ENCODE measurements around the gene FABP3. TPM values are rescaled to one million over a fixed set of nuclear protein-coding genes. Genes with fewer than 3 reads are reported as not detected.
"Not testable (repeated sequence)": the region's sequence is repeated elsewhere in the genome, so short reads cannot be mapped to it uniquely, and the experiment has no call there.

Gene FABP3
- total RNA-seq, 1 experiment from 2014 or later: 72.0 TPM

DNA sequence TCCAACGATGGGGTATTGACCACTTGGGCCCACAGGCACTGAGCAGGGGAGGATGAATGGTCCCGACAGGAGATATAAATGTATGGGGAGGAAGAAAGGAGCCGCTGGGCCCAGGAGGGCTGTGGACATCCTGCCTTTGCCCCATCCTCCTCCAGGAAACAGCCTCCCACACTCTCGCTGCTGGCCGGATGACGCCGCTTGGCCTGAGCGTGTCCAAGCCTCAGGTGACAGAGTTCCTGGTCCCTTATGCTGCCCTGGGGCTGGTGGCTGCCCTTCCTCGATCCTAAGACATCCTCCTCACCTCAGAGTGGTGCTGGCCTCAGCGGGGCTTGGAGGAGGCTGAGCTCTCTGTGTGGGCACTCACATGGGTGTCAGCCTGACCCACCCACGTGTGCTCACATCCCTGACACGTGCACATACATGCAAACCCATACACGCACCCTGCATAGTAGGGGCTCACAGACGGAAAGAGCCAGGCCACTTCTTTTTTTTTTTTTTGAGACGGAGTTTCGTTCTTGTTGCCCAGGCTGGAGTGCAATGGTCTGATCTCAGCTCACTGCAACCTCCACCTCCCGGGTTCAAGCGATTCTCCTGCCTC lies 34.3 kb upstream of the FABP3 start:
- H3K4me3 ChIP-seq: no peak overlapping the region
- no peak for DNase-seq
- no peaks in the 10 kb centered on the region for H3K27me3 ChIP-seq
- H3K36me3 ChIP-seq: peaks cover 2% of the 10 kb centered on the region; the same call in 1 of the 2 replicates
- no peaks in the 10 kb centered on the region for H3K9me3 ChIP-seq

DNA sequence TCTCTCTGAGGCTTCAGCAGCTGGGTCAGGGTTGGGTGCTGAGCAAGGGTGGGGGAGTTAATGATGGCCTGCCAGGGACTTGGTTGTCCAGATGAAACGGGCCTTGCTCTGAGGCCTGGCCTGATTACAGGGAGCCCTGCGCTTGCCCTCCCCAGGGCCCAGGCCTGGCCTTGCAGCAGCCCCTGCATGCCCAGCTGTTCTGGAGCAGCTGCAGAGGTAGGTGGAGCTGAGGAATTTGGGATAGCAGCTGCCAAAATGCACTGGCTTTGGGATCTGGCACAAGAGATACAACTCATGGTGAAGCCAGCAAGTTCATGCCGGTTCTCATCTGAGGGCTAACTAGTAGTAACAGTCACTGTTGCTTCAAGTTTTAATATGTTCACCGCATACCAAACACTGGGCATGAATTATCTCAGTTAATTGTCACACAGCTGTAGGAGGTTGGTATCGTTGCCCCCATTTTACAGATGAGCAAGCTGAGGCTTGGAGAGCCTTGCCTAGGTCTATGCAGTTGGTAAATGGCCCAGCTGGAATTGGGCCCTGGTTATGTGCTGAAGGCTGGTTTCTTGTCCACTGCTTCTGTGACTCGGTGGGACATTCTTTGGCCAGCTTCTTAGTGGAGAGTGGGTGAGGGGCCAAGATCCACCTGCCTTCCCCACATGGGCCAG lies 32.8 kb upstream of the FABP3 start:
- peak; percentile 86 for DNase-seq
- Histone ChIP-seq H3K36me3 (no peaks in the 10 kb centered on the region), H3K27me3 (no peaks in the 10 kb centered on the region), H3K9me3 (no peaks in the 10 kb centered on the region), H3K4me3 (no peak overlapping the region)

GRCh38 chr1:31401241-31401640 lies 28.4 kb upstream of the FABP3 start:
- no peak for DNase-seq
- H3K36me3 ChIP-seq: no peaks in the 10 kb centered on the region
- H3K9me3 ChIP-seq: no peaks in the 10 kb centered on the region
- no peak overlapping the region for H3K4me3 ChIP-seq
- H3K27me3 ChIP-seq: no peaks in the 10 kb centered on the region

DNA sequence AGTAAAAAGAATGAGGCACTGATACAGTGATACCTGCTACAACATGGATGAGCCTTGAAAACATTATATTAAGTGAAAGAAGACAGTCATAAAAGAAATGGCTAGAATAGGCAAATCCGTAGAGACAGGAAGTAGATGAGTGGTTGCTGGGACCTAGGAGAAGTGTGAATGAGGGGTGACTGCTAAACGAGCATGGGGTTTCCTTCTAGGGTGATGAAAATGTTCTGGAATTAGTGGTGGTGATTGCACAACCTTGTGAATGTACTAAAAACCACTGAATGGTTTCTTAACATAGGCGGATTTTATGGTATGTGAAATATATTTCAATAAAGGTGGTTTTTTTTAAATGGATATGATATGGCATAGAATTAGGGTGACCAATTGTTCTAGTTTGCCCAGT lies 27.5 kb upstream of the FABP3 start:
- H3K9me3 ChIP-seq: no peaks in the 10 kb centered on the region
- DNase-seq: no peak
- no peaks in the 10 kb centered on the region for H3K27me3 ChIP-seq
- H3K4me3 ChIP-seq: no peak overlapping the region
- H3K36me3 ChIP-seq: no peaks in the 10 kb centered on the region

DNA sequence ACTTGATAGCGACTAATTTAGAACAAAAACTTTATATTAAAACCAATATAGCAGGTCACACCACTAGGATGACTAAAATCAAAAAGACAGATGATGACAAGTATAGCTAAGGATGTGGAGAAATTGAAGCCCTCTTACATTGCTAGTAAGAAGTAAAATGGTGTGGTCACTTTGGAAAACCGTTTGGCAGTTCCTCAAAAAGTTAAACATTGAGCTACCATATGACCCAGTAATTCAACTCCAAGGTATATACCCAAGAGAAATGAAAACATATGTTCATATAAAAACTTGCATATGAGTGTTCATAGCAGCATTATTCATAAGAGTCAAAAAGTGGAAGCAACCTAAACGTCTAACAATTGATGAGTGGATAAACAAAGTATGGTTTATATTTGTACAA lies 27.1 kb upstream of the FABP3 start:
- no peaks in the 10 kb centered on the region for H3K9me3 ChIP-seq
- no peak for DNase-seq
- H3K27me3 ChIP-seq: no peaks in the 10 kb centered on the region
- no peaks in the 10 kb centered on the region for H3K36me3 ChIP-seq
- H3K4me3 ChIP-seq: no peak overlapping the region

GRCh38 chr1:31398246-31398645 lies 25.4 kb upstream of the FABP3 start:
- DNase-seq: no peak
- Histone ChIP-seq H3K4me3 (no peak overlapping the region), H3K27me3 (no peaks in the 10 kb centered on the region), H3K9me3 (no peaks in the 10 kb centered on the region), H3K36me3 (no peaks in the 10 kb centered on the region)

- no peak overlapping the region for H3K4me3 ChIP-seq
- H3K27me3 ChIP-seq: no peaks in the 10 kb centered on the region
- H3K36me3 ChIP-seq: no peaks in the 10 kb centered on the region
- peak; percentile 89 for DNase-seq
- no peaks in the 10 kb centered on the region for H3K9me3 ChIP-seq
Observed at GRCh38 chr1:31397360-31398095, 24.7 kb upstream of the FABP3 start.

GRCh38 chr1:31396633-31397351 lies 23.9 kb upstream of the FABP3 start:
- DNase-seq: peak; percentile 82
- Histone ChIP-seq H3K9me3 (no peaks in the 10 kb centered on the region), H3K27me3 (no peaks in the 10 kb centered on the region), H3K36me3 (no peaks in the 10 kb centered on the region), H3K4me3 (no peak overlapping the region)

- Histone ChIP-seq H3K9me3 (no peaks in the 10 kb centered on the region), H3K4me3 (no peak overlapping the region), H3K27me3 (no peaks in the 10 kb centered on the region), H3K36me3 (no peaks in the 10 kb centered on the region)
- peak; percentile 84 for DNase-seq
Observed at GRCh38 chr1:31394584-31395193, 21.8 kb upstream of the FABP3 start.

GRCh38 chr1:31393463-31393862 lies 20.6 kb upstream of the FABP3 start:
- DNase-seq: no peak
- Histone ChIP-seq H3K36me3 (no peaks in the 10 kb centered on the region), H3K27me3 (no peaks in the 10 kb centered on the region), H3K4me3 (no peak overlapping the region), H3K9me3 (no peaks in the 10 kb centered on the region)

DNA sequence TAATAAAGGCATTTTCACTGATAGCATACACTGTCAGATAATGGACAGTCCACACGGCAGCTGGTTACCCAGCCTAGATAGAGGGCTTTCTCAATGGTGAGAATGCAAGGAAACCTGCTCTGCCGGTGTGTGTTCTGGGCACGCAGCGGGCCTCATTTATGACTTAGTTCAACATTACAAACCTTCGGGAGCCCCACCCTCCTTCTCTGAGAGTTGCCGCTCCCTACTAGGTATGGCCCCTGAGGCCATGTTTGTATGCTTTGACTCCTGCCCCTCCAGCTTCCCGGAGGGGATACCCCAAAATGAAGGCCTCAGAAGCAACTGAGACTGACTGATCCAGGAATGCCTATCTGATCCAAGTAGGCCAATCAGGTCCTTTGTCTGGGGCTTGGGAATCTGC lies 17.2 kb upstream of the FABP3 start:
- Histone ChIP-seq H3K9me3 (no peaks in the 10 kb centered on the region), H3K4me3 (no peak overlapping the region), H3K27me3 (no peaks in the 10 kb centered on the region), H3K36me3 (no peaks in the 10 kb centered on the region)
- DNase-seq: no peak

DNA sequence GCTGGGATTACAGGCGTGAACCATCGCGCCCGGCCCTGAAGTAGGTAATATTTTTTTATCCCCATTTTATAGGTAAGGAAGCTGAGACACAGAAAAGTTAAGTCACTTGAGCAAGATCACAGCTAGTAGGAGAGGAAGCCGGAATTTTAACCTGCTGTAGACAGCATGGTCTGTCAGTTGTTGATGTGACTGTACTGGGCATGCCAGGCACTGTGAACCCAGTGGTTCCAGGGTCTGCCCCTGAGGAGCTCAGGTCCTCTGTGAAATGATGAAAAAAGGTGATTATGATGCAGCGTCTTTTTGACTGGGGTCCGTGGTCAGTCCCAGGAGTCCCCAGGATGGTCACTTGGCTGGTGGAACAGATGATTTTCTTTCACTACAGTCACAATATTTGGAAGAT lies 16.7 kb upstream of the FABP3 start:
- Histone ChIP-seq H3K27me3 (no peaks in the 10 kb centered on the region), H3K4me3 (no peak overlapping the region), H3K9me3 (no peaks in the 10 kb centered on the region), H3K36me3 (no peaks in the 10 kb centered on the region)
- DNase-seq: no peak

DNA sequence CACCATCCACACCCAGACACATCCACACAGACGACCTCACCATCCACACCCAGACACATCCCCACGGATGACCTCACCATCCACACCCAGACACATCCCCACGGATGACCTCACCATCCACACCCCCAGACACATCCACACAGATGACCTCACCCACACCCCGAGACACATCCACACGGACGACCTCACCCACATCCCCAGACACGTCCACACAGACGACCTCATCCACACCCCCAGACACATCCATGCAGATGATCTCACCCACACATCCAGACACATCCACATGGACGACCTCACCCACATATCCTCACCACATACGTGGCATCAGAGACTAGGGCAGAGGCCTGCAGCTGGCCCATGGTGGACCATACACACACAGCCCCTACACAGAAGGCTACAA lies 14.7 kb upstream of the FABP3 start:
- H3K4me3 ChIP-seq: no peak overlapping the region
- DNase-seq: peak; percentile 48
- no peaks in the 10 kb centered on the region for H3K27me3 ChIP-seq
- no peaks in the 10 kb centered on the region for H3K36me3 ChIP-seq
- no peaks in the 10 kb centered on the region for H3K9me3 ChIP-seq

GRCh38 chr1:31386576-31387243 lies 13.8 kb upstream of the FABP3 start:
- not testable (repeated sequence) for H3K4me3 ChIP-seq, H3K27me3 ChIP-seq, H3K36me3 ChIP-seq, DNase-seq, H3K9me3 ChIP-seq

DNA sequence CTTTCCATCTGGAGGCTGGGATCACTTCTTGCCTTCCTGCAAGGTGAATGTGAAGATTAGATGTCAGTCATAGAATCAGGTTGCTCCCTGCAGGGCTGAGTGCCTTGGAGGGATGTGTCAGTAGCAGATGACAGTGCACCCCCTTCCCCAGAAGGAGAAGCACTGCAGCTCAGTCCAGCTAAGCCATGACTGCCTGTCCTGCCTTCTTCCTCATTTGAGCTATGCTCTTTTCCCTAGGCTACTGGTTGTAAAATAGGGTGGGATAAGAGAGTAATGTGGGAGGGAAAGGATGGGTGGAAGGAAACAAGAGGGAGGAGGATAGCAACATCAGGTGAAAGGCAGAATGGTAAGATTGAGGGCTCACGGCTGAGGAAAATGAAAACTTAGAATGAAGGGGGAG lies 11.1 kb upstream of the FABP3 start:
- no peaks in the 10 kb centered on the region for H3K27me3 ChIP-seq
- H3K9me3 ChIP-seq: no peaks in the 10 kb centered on the region

GRCh38 chr1:31382379-31382989 lies 9.6 kb upstream of the FABP3 start:
- DNase-seq: no peak
- Histone ChIP-seq H3K4me3 (no peak overlapping the region), H3K36me3 (no peaks in the 10 kb centered on the region), H3K9me3 (no peaks in the 10 kb centered on the region), H3K27me3 (no peaks in the 10 kb centered on the region)

More for the DNA sequence above, 11.1 kb upstream of the FABP3 start:
- no peak for DNase-seq
- Histone ChIP-seq H3K4me3 (no peak overlapping the region), H3K36me3 (no peaks in the 10 kb centered on the region)

Data from MG63 (cell line).